Mesenchymal stem cell (in vitro differentiated cells and primary cell): Measurements from ENCODE around the gene CFAP99.

Experiments used
- DNase-seq: peaks from one replicate; pipeline ENCODE4 v3.0.0-alpha.2; 2013
- H2AFZ ChIP-seq: one replicate; pipeline ENCODE4 v1.6.1; 2013; ENCODE audit warnings: low read depth, mild to moderate bottlenecking, control low read depth, inconsistent platforms, low read length, moderate library complexity
- H2AK5ac ChIP-seq: 2 replicates; pipeline ENCODE4 v1.6.1; 2013; ENCODE audit warnings: low read length, moderate library complexity, mild to moderate bottlenecking, inconsistent platforms; ENCODE audit not compliant: severe bottlenecking
- H2BK120ac ChIP-seq: one replicate; pipeline ENCODE4 v1.6.1; 2013; ENCODE audit warnings: low read depth, mild to moderate bottlenecking, inconsistent platforms, low read length, moderate library complexity
- H2BK12ac ChIP-seq, 2 experiments: one replicate each; pipeline ENCODE4 v1.6.1; 2013; ENCODE audit warnings: inconsistent platforms in 2 of 2, low read length in 2 of 2, mild to moderate bottlenecking in 2 of 2, moderate library complexity in 2 of 2, control low read depth in 1 of 2
- H2BK15ac ChIP-seq: one replicate; pipeline ENCODE4 v1.6.1; 2013; ENCODE audit warnings: mild to moderate bottlenecking, low read depth, inconsistent platforms; ENCODE audit not compliant: poor library complexity, severe bottlenecking
- H2BK5ac ChIP-seq: 2 replicates; pipeline ENCODE4 v1.6.1; 2013; ENCODE audit warnings: low read depth, mild to moderate bottlenecking, low read length, control low read depth, inconsistent platforms; ENCODE audit not compliant: poor library complexity, severe bottlenecking
- H3K14ac ChIP-seq, 2 experiments: one replicate each; pipeline ENCODE4 v1.6.1; 2013; ENCODE audit warnings: inconsistent platforms in 2 of 2, low read length in 2 of 2, control low read depth in 1 of 2, mild to moderate bottlenecking in 1 of 2, moderate library complexity in 1 of 2
- H3K18ac ChIP-seq, 2 experiments: one replicate each; pipeline ENCODE4 v1.6.1; 2013; ENCODE audit warnings: inconsistent platforms in 2 of 2, low read length in 2 of 2, control low read depth in 1 of 2, low read depth in 1 of 2, mild to moderate bottlenecking in 1 of 2
- H3K23ac ChIP-seq, 2 experiments: one replicate each; pipeline ENCODE4 v1.6.1; 2013; ENCODE audit warnings: inconsistent platforms in 2 of 2, low read length in 2 of 2, mild to moderate bottlenecking in 2 of 2, moderate library complexity in 2 of 2, control low read depth in 1 of 2
- H3K27ac ChIP-seq: 2 replicates; pipeline ENCODE4 v1.5.1; 2013; ENCODE audit warnings: mild to moderate bottlenecking, moderate library complexity, low read length, control low read depth, inconsistent platforms; ENCODE audit not compliant: poor library complexity, severe bottlenecking
- H3K27me3 ChIP-seq, 2 experiments: 2 replicates each; pipeline versions ENCODE4 v1.6.1 to v1.7.0; 2013; ENCODE audit warnings: low read length in 2 of 2, mild to moderate bottlenecking in 2 of 2, moderate library complexity in 2 of 2, control low read depth in 1 of 2, inconsistent platforms in 1 of 2; ENCODE audit not compliant: control insufficient read depth in 1 of 2, insufficient read depth in 1 of 2
- H3K36me3 ChIP-seq, 2 experiments: 2 replicates each; pipeline versions ENCODE4 v1.6.1 to v1.7.0; 2013; ENCODE audit warnings: low read length in 2 of 2, control low read depth in 1 of 2, inconsistent platforms in 1 of 2, low read depth in 1 of 2, mild to moderate bottlenecking in 1 of 2; ENCODE audit not compliant: insufficient read depth in 2 of 2, control insufficient read depth in 1 of 2
- H3K4ac ChIP-seq, 2 experiments: one replicate each; pipeline ENCODE4 v1.6.1; 2013; ENCODE audit warnings: inconsistent platforms in 2 of 2, low read length in 2 of 2, mild to moderate bottlenecking in 2 of 2, moderate library complexity in 2 of 2, control low read depth in 1 of 2, low read depth in 1 of 2
- H3K4me1 ChIP-seq: 2 replicates; pipeline ENCODE4 v1.6.1; 2013; ENCODE audit warnings: low read depth, low read length, control low read depth; ENCODE audit not compliant: control insufficient read depth, insufficient read depth
- H3K4me2 ChIP-seq: 2 replicates; pipeline ENCODE4 v1.6.1; 2013; ENCODE audit warnings: low read length, mild to moderate bottlenecking, inconsistent platforms; ENCODE audit not compliant: poor library complexity, severe bottlenecking
- H3K4me3 ChIP-seq, 2 experiments: 2 replicates each; pipeline versions ENCODE4 v1.5.1 to v1.7.0; 2013; ENCODE audit warnings: low read length in 2 of 2, mild to moderate bottlenecking in 2 of 2, control low read depth in 1 of 2, low read depth in 1 of 2; ENCODE audit not compliant: insufficient read depth in 1 of 2
- H3K79me1 ChIP-seq: replicated peaks from 2 replicates; pipeline ENCODE4 v1.6.1; 2013; ENCODE audit warnings: mild to moderate bottlenecking, control low read depth, low read length, inconsistent platforms; ENCODE audit not compliant: poor library complexity, severe bottlenecking
- H3K9ac ChIP-seq: 2 replicates; pipeline ENCODE4 v1.7.0; 2013; ENCODE audit warnings: mild to moderate bottlenecking, low read length, moderate library complexity
- H3K9me3 ChIP-seq: 2 replicates; pipeline ENCODE4 v1.7.0; 2013; ENCODE audit warnings: mild to moderate bottlenecking, low read length; ENCODE audit not compliant: control insufficient read depth
- H4K8ac ChIP-seq: one replicate; pipeline ENCODE4 v1.6.1; 2013; ENCODE audit warnings: inconsistent platforms, mild to moderate bottlenecking, low read length, moderate library complexity
- H4K91ac ChIP-seq: one replicate; pipeline ENCODE4 v1.6.1; 2013; ENCODE audit warnings: mild to moderate bottlenecking, low read length, inconsistent platforms
- WGBS: methylation state at CpG from one replicate; pipeline ENCODE4 v1.1.7; 2013; ENCODE audit warnings: mixed read lengths; 5-methylcytosine and 5-hydroxymethylcytosine counted together

Gene CFAP99

DNA sequence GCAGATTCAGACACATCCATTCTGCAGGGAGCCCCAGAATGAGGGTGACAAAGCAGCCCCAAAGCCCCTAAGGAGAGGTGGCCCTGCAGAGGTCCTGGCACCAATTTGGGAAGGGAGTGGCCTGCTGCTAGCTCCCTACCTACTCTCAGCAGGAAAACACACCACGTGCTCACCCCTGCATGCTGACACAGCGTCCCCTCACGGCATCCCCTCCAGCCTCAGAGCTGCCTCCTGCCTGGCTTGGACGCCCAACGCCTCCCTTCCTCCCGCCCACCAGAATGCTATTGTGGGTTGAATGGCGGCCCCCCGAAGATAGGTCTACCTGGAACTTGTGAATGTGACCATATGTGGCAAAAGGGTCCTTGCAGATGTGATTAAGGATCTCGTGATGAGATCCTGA lies 29.1 kb upstream of the CFAP99 start:
- Histone ChIP-seq H3K27me3 (peaks cover 0 to 43% of the 10 kb centered on the region in 2 experiments), H4K8ac (no peak overlapping the region), H3K4me1 (peaks cover 48% of the 10 kb centered on the region), H3K36me3 (peaks cover 0 to 19% of the 10 kb centered on the region in 2 experiments), H4K91ac (no peak overlapping the region), H2BK12ac (no peak overlapping the region), H3K79me1 (peaks cover 24% of the 10 kb centered on the region), H3K9ac (no peak overlapping the region), H3K4ac (no peak overlapping the region), H3K18ac (no peak overlapping the region), H3K4me3 (no peak overlapping the region), H3K4me2 (no peak overlapping the region), H2AFZ (no peak overlapping the region), H2BK15ac (no peak overlapping the region), H2BK5ac (no peak overlapping the region), H2BK120ac (no peak overlapping the region), H3K23ac (no peak overlapping the region), H3K27ac (peak overlapping the region; percentile 63), H2AK5ac (peak overlapping the region; percentile 96), H3K9me3 (no peaks in the 10 kb centered on the region), H3K14ac (no peak overlapping the region)
- 79% methylated on average over 9 of the region's 9 CpGs for WGBS
- DNase-seq: no peak

- H3K36me3 ChIP-seq: peaks cover 0 to 19% of the 10 kb centered on the region in 2 experiments
- peak overlapping the region; percentile 69 for H3K27ac ChIP-seq
- 65% methylated on average over 9 of the region's 9 CpGs for WGBS
- no peak overlapping the region for H2AK5ac ChIP-seq
- no peak overlapping the region for H3K4ac ChIP-seq
- DNase-seq: no peak
- no peak overlapping the region for H2BK12ac ChIP-seq
- H3K4me3 ChIP-seq: no peak overlapping the region
- H3K9ac ChIP-seq: no peak overlapping the region
- H4K8ac ChIP-seq: no peak overlapping the region
- peaks cover 0 to 47% of the 10 kb centered on the region in 2 experiments for H3K27me3 ChIP-seq
- H3K4me1 ChIP-seq: peaks cover 50% of the 10 kb centered on the region
- H2BK15ac ChIP-seq: no peak overlapping the region
- H3K79me1 ChIP-seq: peaks cover 23% of the 10 kb centered on the region
- H2AFZ ChIP-seq: no peak overlapping the region
- H3K23ac ChIP-seq: no peak overlapping the region
- H3K9me3 ChIP-seq: no peaks in the 10 kb centered on the region
- peak overlapping the region; percentile 6 for H3K4me2 ChIP-seq
- no peak overlapping the region for H3K18ac ChIP-seq
- no peak overlapping the region for H2BK120ac ChIP-seq
- H2BK5ac ChIP-seq: no peak overlapping the region
- no peak overlapping the region for H3K14ac ChIP-seq
- no peak overlapping the region for H4K91ac ChIP-seq
Measured at GRCh38 chr4:2390146-2390545, 28.6 kb upstream of the CFAP99 start.

GRCh38 chr4:2390784-2391421 lies 27.9 kb upstream of the CFAP99 start:
- H3K27me3 ChIP-seq: peaks cover 0 to 51% of the 10 kb centered on the region in 2 experiments
- no peaks in the 10 kb centered on the region for H3K9me3 ChIP-seq
- DNase-seq: no peak
- peak overlapping the region; percentile 3 for H2BK5ac ChIP-seq
- H2BK15ac ChIP-seq: no peak overlapping the region
- no peak overlapping the region for H3K4ac ChIP-seq
- H3K27ac ChIP-seq: peak overlapping the region; percentile 69
- no peak overlapping the region for H2BK12ac ChIP-seq
- peaks cover 0 to 19% of the 10 kb centered on the region in 2 experiments for H3K36me3 ChIP-seq
- H2AK5ac ChIP-seq: peak overlapping the region; percentile 42
- H3K18ac ChIP-seq: no peak overlapping the region
- no peak overlapping the region for H3K4me2 ChIP-seq
- no peak overlapping the region for H3K23ac ChIP-seq
- H3K4me1 ChIP-seq: peaks cover 58% of the 10 kb centered on the region
- no peak overlapping the region for H4K91ac ChIP-seq
- H3K14ac ChIP-seq: no peak overlapping the region
- no peak overlapping the region for H2BK120ac ChIP-seq
- H3K79me1 ChIP-seq: peaks cover 20% of the 10 kb centered on the region
- WGBS: 46% methylated on average over 18 of the region's 20 CpGs
- H2AFZ ChIP-seq: peak overlapping the region; percentile 18
- H4K8ac ChIP-seq: no peak overlapping the region
- no peak overlapping the region for H3K4me3 ChIP-seq
- no peak overlapping the region for H3K9ac ChIP-seq

- peak overlapping the region; percentile 55 for H2AK5ac ChIP-seq
- peaks cover 62% of the 10 kb centered on the region for H3K4me1 ChIP-seq
- H3K4me2 ChIP-seq: peak overlapping the region; percentile 52
- peaks cover 0 to 44% of the 10 kb centered on the region in 2 experiments for H3K27me3 ChIP-seq
- peaks cover 0 to 11% of the 10 kb centered on the region in 2 experiments for H3K36me3 ChIP-seq
- H4K91ac ChIP-seq: no peak overlapping the region
- no peak overlapping the region for H2BK15ac ChIP-seq
- H3K9me3 ChIP-seq: no peaks in the 10 kb centered on the region
- H2AFZ ChIP-seq: peak overlapping the region; percentile 36
- H3K18ac ChIP-seq: peak overlapping the region in 1 of 2 experiments; percentile 49
- no peak overlapping the region for H3K14ac ChIP-seq
- peaks cover 16% of the 10 kb centered on the region for H3K79me1 ChIP-seq
- 32% methylated on average over 25 of the region's 28 CpGs for WGBS
- H3K9ac ChIP-seq: peak overlapping the region; percentile 45
- H2BK120ac ChIP-seq: no peak overlapping the region
- H3K27ac ChIP-seq: peak overlapping the region; percentile 34
- peak overlapping the region; percentile 19 for H4K8ac ChIP-seq
- H2BK5ac ChIP-seq: no peak overlapping the region
- H3K4ac ChIP-seq: no peak overlapping the region
- DNase-seq: peak; percentile 20
- no peak overlapping the region for H2BK12ac ChIP-seq
- peak overlapping the region in 1 of 2 experiments; percentile 62 for H3K4me3 ChIP-seq
- H3K23ac ChIP-seq: no peak overlapping the region
Measured at GRCh38 chr4:2393353-2394270, 25.1 kb upstream of the CFAP99 start.
